ENCODE data around the gene PTPRN2. TPM values are rescaled to one million over a fixed set of nuclear protein-coding genes. Genes with fewer than 3 reads are reported as not detected.

PTPRN2 gene
- polyA plus RNA-seq, 1 experiment, result 0.02 TPM

- POLR2A ChIA-PET, result no interaction called here
- H3K9me3 ChIP-seq (ENCODE audit: control insufficient read depth, insufficient read depth, low read length), result peaks cover 84% of the 10 kb centered on the region
- no peak for DNase-seq (ENCODE audit: low read depth, low spot score)
- no peak for TF ChIP-seq CTCF (IDR thresholded peaks at IDR 0.05; ENCODE audit: low read depth, low read length)
- CTCF ChIA-PET, result no interaction called here
- H3K27ac ChIP-seq (ENCODE audit: low read depth, low read length), result no peak overlapping the region
- no peaks in the 10 kb centered on the region for H3K27me3 ChIP-seq (ENCODE audit: control insufficient read depth, insufficient read depth, low read length)
- no peak overlapping the region for H3K4me3 ChIP-seq (ENCODE audit: low read depth, low read length)
Observed at GRCh38 chr7:158064631-158065030, 523.0 kb downstream of the PTPRN2 start.

- Histone ChIP-seq H3K4me3 (ENCODE audit: low read depth, low read length) (no peak overlapping the region), H3K27ac (ENCODE audit: low read depth, low read length) (no peak overlapping the region), H3K9me3 (ENCODE audit: control insufficient read depth, insufficient read depth, low read length) (peaks cover 78% of the 10 kb centered on the region), H3K27me3 (ENCODE audit: control insufficient read depth, insufficient read depth, low read length) (no peaks in the 10 kb centered on the region)
- ChIA-PET POLR2A (no interaction called here), CTCF (no interaction called here)
- TF ChIP-seq CTCF (IDR thresholded peaks at IDR 0.05; ENCODE audit: low read depth, low read length), result no peak
- no peak for DNase-seq (ENCODE audit: low read depth, low spot score)
Observed at GRCh38 chr7:158063850-158064610, 523.6 kb downstream of the PTPRN2 start.

GRCh38 chr7:158062661-158063060 lies 525.0 kb downstream of the PTPRN2 start:
- no peak overlapping the region for H3K4me3 ChIP-seq (ENCODE audit: low read depth, low read length)
- no peak for TF ChIP-seq CTCF (IDR thresholded peaks at IDR 0.05; ENCODE audit: low read depth, low read length)
- peaks cover 72% of the 10 kb centered on the region for H3K9me3 ChIP-seq (ENCODE audit: control insufficient read depth, insufficient read depth, low read length)
- ChIA-PET CTCF (no interaction called here), POLR2A (no interaction called here)
- no peaks in the 10 kb centered on the region for H3K27me3 ChIP-seq (ENCODE audit: control insufficient read depth, insufficient read depth, low read length)
- H3K27ac ChIP-seq (ENCODE audit: low read depth, low read length), result no peak overlapping the region
- no peak for DNase-seq (ENCODE audit: low read depth, low spot score)

GRCh38 chr7:158061884-158062656 lies 525.6 kb downstream of the PTPRN2 start:
- CTCF ChIA-PET, result no interaction called here
- Histone ChIP-seq H3K27me3 (ENCODE audit: control insufficient read depth, insufficient read depth, low read length) (no peaks in the 10 kb centered on the region), H3K4me3 (ENCODE audit: low read depth, low read length) (no peak overlapping the region), H3K27ac (ENCODE audit: low read depth, low read length) (no peak overlapping the region), H3K9me3 (ENCODE audit: control insufficient read depth, insufficient read depth, low read length) (peaks cover 72% of the 10 kb centered on the region)
- DNase-seq (ENCODE audit: low read depth, low spot score), result no peak
- TF ChIP-seq CTCF (IDR thresholded peaks at IDR 0.05; ENCODE audit: low read depth, low read length), result no peak
- POLR2A ChIA-PET, result no interaction called here

GRCh38 chr7:158061026-158061630 lies 526.5 kb downstream of the PTPRN2 start:
- ChIA-PET POLR2A (no interaction called here), CTCF (no interaction called here)
- Histone ChIP-seq H3K27ac (ENCODE audit: low read depth, low read length) (no peak overlapping the region), H3K27me3 (ENCODE audit: control insufficient read depth, insufficient read depth, low read length) (no peaks in the 10 kb centered on the region), H3K4me3 (ENCODE audit: low read depth, low read length) (no peak overlapping the region), H3K9me3 (ENCODE audit: control insufficient read depth, insufficient read depth, low read length) (peaks cover 74% of the 10 kb centered on the region)
- no peak for TF ChIP-seq CTCF (IDR thresholded peaks at IDR 0.05; ENCODE audit: low read depth, low read length)
- no peak for DNase-seq (ENCODE audit: low read depth, low spot score)
